SJSA1 (cell line): ENCODE data around the gene RUBCN. TPM values are rescaled to one million over a fixed set of nuclear protein-coding genes. Genes with fewer than 3 reads are reported as not detected.

ENCODE experiments used
- total RNA-seq: library from RNA; depleted of rRNA; stranded (reverse); fragments of >200 nt; shearing (Covaris generic); gene quantifications from 2 replicates; pipeline ENCODE4 v1.2.3, GENCODE V29; 2014; rRNA removed

The RUBCN gene
- total RNA-seq, 1 experiment from 2014 or later = 10.4 TPM

Other genes starting within 250 kb of the RUBCN start
- gene BDH1, start 180.9 kb downstream of the RUBCN start, total RNA-seq = 7.9 and 20.0 TPM in 2 replicates
- gene FYTTD1, start 13.0 kb upstream of the RUBCN start, total RNA-seq = 20.9 and 52.2 TPM in 2 replicates
- 21.2 and 32.2 TPM in 2 replicates for gene LRCH3, start 54.4 kb upstream of the RUBCN start, total RNA-seq
- 395 and 511 TPM in 2 replicates for gene RPL35A, start 213.3 kb upstream of the RUBCN start, total RNA-seq
- gene LMLN, start 223.3 kb upstream of the RUBCN start, total RNA-seq = 1.3 and 1.9 TPM in 2 replicates